GM18505 (cell line): ENCODE data around the gene ARRDC2.

Source experiments
- ATAC-seq: cut with Tn5 transposase; IDR thresholded peaks from one replicate; pipeline ENCODE4 v1.9.1; 2021; ENCODE audit not compliant: unreplicated experiment
- POLR2A ChIP-seq: IDR thresholded peaks from 4 replicates; pipeline ENCODE4 v1.6.1; 2011; ENCODE audit warnings: borderline replicate concordance; ENCODE audit not compliant: insufficient read depth, insufficient read length; ENCODE audit errors: extremely low read depth

The ARRDC2 gene

DNA sequence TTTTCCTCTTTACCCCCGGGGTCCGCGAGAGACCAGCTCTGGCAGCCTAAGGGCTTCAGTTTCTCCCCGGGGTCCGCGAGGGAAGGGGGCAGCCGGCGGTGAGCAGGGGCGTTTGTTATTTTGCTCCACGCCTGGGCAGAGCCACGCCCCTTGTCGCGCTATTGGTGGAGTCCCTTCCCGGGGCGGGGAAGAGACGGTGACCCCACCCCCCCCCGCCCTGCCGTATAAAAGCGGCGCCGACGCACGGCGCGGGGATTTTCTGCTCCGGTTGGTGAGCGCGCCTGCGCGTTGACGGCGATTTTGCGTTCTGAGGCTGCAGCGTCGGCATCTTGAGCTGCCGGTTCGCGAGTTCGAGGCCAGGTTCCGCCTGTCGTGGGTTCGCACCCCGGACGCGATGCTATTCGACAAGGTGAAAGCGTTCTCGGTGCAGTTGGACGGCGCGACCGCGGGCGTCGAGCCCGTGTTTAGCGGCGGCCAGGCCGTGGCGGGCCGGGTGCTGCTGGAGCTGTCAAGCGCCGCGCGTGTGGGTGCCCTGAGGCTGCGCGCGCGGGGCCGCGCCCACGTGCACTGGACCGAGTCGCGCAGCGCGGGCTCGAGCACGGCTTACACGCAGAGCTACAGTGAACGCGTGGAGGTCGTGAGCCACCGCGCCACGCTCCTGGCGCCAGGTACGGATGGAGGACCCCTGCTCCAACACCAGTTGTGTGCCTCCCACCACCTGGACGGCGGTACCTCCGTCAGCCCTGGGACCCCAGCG lies at the start of gene ARRDC2:
ARRDC2 (plus strand) TSS at position 254 of the 757 bp plus-strand sequence; CDS start at position 395, 141 bp downstream.
- no peak for TF ChIP-seq POLR2A
- ATAC-seq, result no peak

GRCh38 chr19:17963936-17964691 lies 43.9 kb upstream of the ARRDC2 start:
- TF ChIP-seq POLR2A, result no peak
- ATAC-seq, result no peak

DNA sequence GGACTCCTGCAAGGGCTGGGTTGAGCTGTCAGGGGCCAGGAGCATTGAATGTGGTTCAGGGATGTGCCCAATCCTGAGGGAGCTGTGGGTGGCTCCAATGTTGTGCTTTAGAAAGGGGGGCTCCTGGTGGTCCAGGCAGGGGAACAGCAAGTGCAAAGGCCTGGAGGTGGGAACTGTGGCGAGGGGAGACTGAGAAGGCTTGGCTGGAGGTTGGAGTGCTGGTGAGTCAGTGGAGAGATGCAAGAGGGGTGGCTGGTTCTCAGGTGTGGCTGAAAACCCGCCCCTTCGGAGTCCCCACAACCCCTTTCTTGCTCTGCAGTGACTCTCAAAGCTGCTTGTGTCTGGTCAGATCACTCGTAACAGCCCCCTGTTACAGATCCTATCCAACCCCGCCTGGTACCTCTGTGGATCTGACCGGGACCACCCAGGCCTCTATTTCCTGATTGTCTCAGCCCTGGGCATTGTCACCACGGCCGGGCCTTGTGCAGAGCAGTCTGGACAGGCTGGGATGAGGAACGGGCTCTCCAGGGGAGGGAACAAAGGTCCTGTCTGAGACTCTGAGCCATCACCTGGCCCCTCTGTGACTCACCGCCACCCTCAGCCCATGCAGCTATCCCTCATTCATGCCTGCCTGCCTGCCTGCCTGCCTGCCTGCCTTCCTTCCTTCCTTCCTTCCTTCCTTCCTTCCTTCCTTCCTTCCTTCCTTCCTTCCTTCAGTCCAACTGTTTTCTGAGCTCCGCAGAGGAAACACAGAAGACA lies 42.4 kb upstream of the ARRDC2 start:
- ATAC-seq, result no peak
- TF ChIP-seq POLR2A, result no peak

- TF ChIP-seq POLR2A, result no peak
- no peak for ATAC-seq
These were observed 41.9 kb upstream of the ARRDC2 start for GRCh38 chr19:17966129-17966483.

DNA sequence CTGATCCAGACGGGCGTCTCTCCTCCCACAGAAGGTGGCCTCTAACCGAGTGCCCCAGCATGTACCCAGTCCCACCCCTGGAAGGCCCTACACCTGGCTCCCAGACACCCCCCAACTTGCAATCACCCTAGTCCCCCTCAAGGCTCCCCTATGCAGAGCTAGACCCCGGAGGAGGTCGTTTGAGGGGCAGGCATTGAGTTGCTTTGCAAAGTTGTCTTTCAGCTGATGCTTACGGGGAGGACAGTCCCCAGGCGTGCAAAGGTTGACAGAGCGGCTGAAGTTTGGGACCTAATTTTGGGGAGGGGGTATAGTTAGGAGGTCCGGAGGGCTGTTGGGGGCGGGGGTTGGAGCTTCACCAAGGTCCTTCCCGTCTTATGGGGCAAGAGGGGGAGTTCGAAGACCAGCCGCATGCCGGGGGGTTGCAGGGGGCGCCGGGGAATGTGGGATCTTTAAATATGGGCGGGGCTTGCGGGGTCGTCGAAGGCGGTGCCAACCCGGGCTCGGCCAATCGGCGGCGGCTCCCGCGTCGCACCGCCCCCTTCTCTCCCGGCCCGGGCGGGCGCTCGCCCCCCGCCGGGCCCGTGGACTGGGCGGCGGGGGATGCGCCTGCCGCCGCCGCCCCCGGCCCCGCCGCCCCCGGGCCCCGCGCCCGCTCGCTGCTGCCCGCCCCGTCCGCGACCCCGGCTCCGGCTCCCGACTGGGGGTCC lies 41.3 kb upstream of the ARRDC2 start, which contains the start of gene KCNN1:
KCNN1 (plus strand) TSS at position 558 of the 707 bp plus-strand sequence. CDS start 6,782 bp downstream, outside the sequence.
- no peak for TF ChIP-seq POLR2A
- no peak for ATAC-seq

DNA sequence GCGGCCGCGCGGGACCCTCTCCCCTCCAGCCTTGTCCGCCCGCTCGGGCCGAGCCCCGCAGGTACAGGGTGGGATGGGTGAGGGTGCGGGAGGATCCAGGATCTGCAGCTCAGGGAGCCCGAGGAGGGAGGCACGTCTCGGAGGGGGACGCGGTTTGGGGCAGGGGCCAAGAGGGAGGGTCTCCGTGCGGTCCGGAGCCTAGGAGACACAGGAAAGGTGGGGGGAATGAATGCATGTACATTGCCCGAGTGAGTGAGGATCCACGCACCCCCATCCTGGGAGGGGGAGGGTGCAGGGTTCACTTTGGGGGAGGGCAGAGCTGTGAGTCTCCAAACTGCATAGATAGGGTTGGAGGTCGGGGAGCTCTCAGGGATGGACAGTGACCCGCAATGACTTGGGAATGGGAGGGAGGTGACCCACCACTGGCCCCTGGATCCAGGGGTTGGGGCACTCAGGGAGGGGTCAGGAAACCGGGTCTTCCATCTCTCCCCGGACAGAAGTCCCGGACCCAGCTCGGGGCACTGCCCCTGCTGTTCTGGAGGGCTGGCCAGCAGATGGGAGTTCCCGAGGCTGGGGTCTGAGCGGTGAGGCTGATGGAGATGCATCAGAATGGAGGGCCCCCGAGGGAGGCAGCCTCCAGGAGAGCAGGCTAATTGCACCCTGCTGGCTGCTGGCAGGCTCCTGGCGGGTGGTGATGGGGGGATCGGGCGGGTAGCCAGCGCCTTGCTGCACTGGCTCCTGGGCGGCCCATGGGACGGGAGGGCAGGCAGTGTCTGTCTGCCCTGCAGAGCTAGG lies 40.5 kb upstream of the ARRDC2 start:
- TF ChIP-seq POLR2A, result no peak
- ATAC-seq, result no peak

DNA sequence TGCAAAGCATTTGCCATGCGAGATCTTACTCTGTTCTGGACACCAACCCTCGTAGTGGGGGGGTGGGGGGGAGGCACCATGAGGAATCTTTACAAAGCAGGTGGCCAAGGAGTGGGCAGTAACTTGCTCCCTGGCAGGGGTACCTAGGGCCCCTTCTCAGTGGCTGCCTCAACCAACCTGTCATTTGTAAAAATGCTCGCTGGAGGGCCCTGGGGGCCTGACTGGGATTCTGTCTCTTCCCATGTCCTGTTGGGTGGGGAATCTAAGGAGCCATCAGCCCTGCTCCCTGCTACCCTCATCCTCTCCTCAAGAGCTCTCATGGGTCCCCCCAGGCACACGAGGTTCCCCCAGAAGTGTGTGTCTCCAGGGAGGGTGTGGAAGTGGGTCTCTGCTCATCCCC lies 39.6 kb upstream of the ARRDC2 start:
- TF ChIP-seq POLR2A, result no peak

GRCh38 chr19:17969096-17969792 lies 38.7 kb upstream of the ARRDC2 start:
- TF ChIP-seq POLR2A, result no peak

More for the DNA sequence above, 39.6 kb upstream of the ARRDC2 start:
- no peak for ATAC-seq

GRCh38 chr19:17972230-17972629 lies 35.7 kb upstream of the ARRDC2 start:
- TF ChIP-seq POLR2A, result no peak
- no peak for ATAC-seq

More at GRCh38 chr19:17969096-17969792, 38.7 kb upstream of the ARRDC2 start:
- no peak for ATAC-seq

DNA sequence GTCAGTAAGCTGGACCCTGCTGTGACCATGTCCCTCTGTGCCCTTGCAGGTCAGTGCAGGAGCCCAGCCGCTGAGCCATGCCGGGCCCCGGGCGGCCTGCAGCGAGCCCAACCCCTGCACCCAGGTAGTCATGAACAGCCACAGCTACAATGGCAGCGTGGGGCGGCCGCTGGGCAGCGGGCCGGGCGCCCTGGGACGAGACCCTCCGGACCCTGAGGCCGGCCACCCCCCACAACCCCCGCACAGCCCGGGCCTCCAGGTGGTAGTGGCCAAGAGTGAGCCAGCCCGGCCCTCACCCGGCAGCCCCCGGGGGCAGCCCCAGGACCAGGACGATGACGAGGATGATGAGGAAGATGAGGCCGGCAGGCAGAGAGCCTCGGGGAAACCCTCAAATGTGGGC lies 34.2 kb upstream of the ARRDC2 start:
- no peak for ATAC-seq
- no peak for TF ChIP-seq POLR2A

- no peak for TF ChIP-seq POLR2A
These were observed 33.4 kb upstream of the ARRDC2 start for GRCh38 chr19:17974551-17974950.

More at GRCh38 chr19:17974551-17974950, 33.4 kb upstream of the ARRDC2 start:
- no peak for ATAC-seq
